Measurements from ENCODE around the gene EIF3A.

GRCh38 chr10:119070395-119071165 is 10.0 kb downstream of the EIF3A start:
- TF ChIP-seq CTCF (IDR thresholded peaks at IDR 0.05 in 4 of 5, conservative IDR thresholded peaks at IDR 0.05 in 1 of 5) (no peak), POLR2A (IDR thresholded peaks at IDR 0.05) (no peak)

All from gastrocnemius medialis (tissue), 4 donors.